Large intestine (tissue), 3 donors: Measurements from ENCODE around the gene VEZT. TPM values are rescaled to one million over a fixed set of nuclear protein-coding genes. Genes with fewer than 3 reads are reported as not detected.

Source experiments
- DNase-seq, 2 donors: peaks; one replicate each; pipeline versions ENCODE4 v3.0.0 to v3.0.0-alpha.2; 2013
- H3K27ac ChIP-seq: one replicate; pipeline ENCODE4 v1.5.1; 2013; ENCODE audit warnings: low read length
- H3K27me3 ChIP-seq: 2 replicates; pipeline ENCODE4 v1.6.1; 2013; ENCODE audit warnings: low read length; ENCODE audit not compliant: control insufficient read depth, insufficient read depth
- H3K36me3 ChIP-seq: 2 replicates; pipeline ENCODE4 v1.6.1; 2013; ENCODE audit warnings: low read length; ENCODE audit not compliant: control insufficient read depth, insufficient read depth
- H3K4me1 ChIP-seq: one replicate; pipeline ENCODE4 v1.6.1; 2013; ENCODE audit warnings: low read length; ENCODE audit not compliant: control insufficient read depth, insufficient read depth
- H3K4me3 ChIP-seq: one replicate; pipeline ENCODE4 v1.5.1; 2013; ENCODE audit warnings: low read length
- H3K9me3 ChIP-seq: one replicate; pipeline ENCODE4 v1.6.1; 2013; ENCODE audit warnings: mild to moderate bottlenecking, low read depth, low read length, moderate library complexity; ENCODE audit not compliant: control insufficient read depth
- WGBS: methylation state at CpG from one replicate; pipeline ENCODE4 v1.1.5; 2013; ENCODE audit warnings: low lambda C conversion rate; ENCODE audit not compliant: insufficient coverage; 5-methylcytosine and 5-hydroxymethylcytosine counted together
- polyA plus RNA-seq: library from polyadenylated mRNA; unstranded; fragments of 120-200 nt; gene quantifications from one replicate; pipeline ENCODE4 v1.2.1, GENCODE V29; 2013

VEZT gene
- polyA plus RNA-seq, 1 donor, result 61.2 TPM

- H3K27ac ChIP-seq, result no peak overlapping the region
These were observed 35.8 kb downstream of the VEZT start for GRCh38 chr12:95253386-95253785.

GRCh38 chr12:95257541-95257940 is 39.9 kb downstream of the VEZT start:
- Histone ChIP-seq H3K27ac (no peak overlapping the region), H3K4me3 (no peak overlapping the region), H3K36me3 (peaks cover 37% of the 10 kb centered on the region), H3K9me3 (no peaks in the 10 kb centered on the region), H3K4me1 (no peaks in the 10 kb centered on the region), H3K27me3 (no peaks in the 10 kb centered on the region)
- whole genome bisulfite sequencing, result 70% methylated on average over 2 of the region's 3 CpGs
- DNase-seq, result no peak

More at GRCh38 chr12:95253386-95253785, 35.8 kb downstream of the VEZT start:
- Histone ChIP-seq H3K27me3 (no peaks in the 10 kb centered on the region), H3K4me3 (no peak overlapping the region), H3K9me3 (no peaks in the 10 kb centered on the region), H3K4me1 (no peaks in the 10 kb centered on the region), H3K36me3 (peaks cover 35% of the 10 kb centered on the region)
- no peak for DNase-seq

GRCh38 chr12:95258151-95258550 is 40.5 kb downstream of the VEZT start:
- Histone ChIP-seq H3K4me1 (no peaks in the 10 kb centered on the region), H3K36me3 (peaks cover 39% of the 10 kb centered on the region)
- no CpG with 5 or more reads among the region's 2 CpGs for WGBS

GRCh38 chr12:95258803-95259202 is 41.2 kb downstream of the VEZT start:
- Histone ChIP-seq H3K36me3 (peaks cover 43% of the 10 kb centered on the region), H3K27ac (no peak overlapping the region), H3K27me3 (no peaks in the 10 kb centered on the region), H3K9me3 (no peaks in the 10 kb centered on the region), H3K4me1 (no peaks in the 10 kb centered on the region), H3K4me3 (no peak overlapping the region)
- 100% methylated on average over 2 of the region's 2 CpGs for WGBS
- no peak for DNase-seq

More at GRCh38 chr12:95258151-95258550, 40.5 kb downstream of the VEZT start:
- no peak for DNase-seq
- Histone ChIP-seq H3K27ac (no peak overlapping the region), H3K27me3 (no peaks in the 10 kb centered on the region), H3K4me3 (no peak overlapping the region), H3K9me3 (no peaks in the 10 kb centered on the region)

GRCh38 chr12:95259368-95259767 is 41.8 kb downstream of the VEZT start:
- no peak overlapping the region for H3K27ac ChIP-seq
- H3K27me3 ChIP-seq, result no peaks in the 10 kb centered on the region
- DNase-seq, result no peak
- H3K4me1 ChIP-seq, result no peaks in the 10 kb centered on the region
- no peaks in the 10 kb centered on the region for H3K9me3 ChIP-seq
- H3K36me3 ChIP-seq, result peaks cover 44% of the 10 kb centered on the region
- no CpG with 5 or more reads among the region's 1 CpG for WGBS
- no peak overlapping the region for H3K4me3 ChIP-seq

- no peaks in the 10 kb centered on the region for H3K9me3 ChIP-seq
- no peaks in the 10 kb centered on the region for H3K27me3 ChIP-seq
- H3K4me3 ChIP-seq, result no peak overlapping the region
- no peaks in the 10 kb centered on the region for H3K4me1 ChIP-seq
- no peak overlapping the region for H3K27ac ChIP-seq
- DNase-seq, result no peak
- peaks cover 39% of the 10 kb centered on the region for H3K36me3 ChIP-seq
- 100% methylated on average over 2 of the region's 4 CpGs for WGBS
These were observed 43.5 kb downstream of the VEZT start for GRCh38 chr12:95261109-95261508.

- H3K4me3 ChIP-seq, result no peak overlapping the region
- H3K36me3 ChIP-seq, result peaks cover 37% of the 10 kb centered on the region
- peak in 1 of 2 donors; percentile 9 for DNase-seq
- no peak overlapping the region for H3K27ac ChIP-seq
- H3K9me3 ChIP-seq, result no peaks in the 10 kb centered on the region
- H3K4me1 ChIP-seq, result no peaks in the 10 kb centered on the region
- WGBS, result 100% methylated on average over 1 of the region's 3 CpGs
- no peaks in the 10 kb centered on the region for H3K27me3 ChIP-seq
These were observed 45.2 kb downstream of the VEZT start for GRCh38 chr12:95262808-95263207.

- Histone ChIP-seq H3K4me3 (no peak overlapping the region), H3K9me3 (no peaks in the 10 kb centered on the region), H3K36me3 (peaks cover 40% of the 10 kb centered on the region), H3K27ac (no peak overlapping the region), H3K4me1 (no peaks in the 10 kb centered on the region), H3K27me3 (no peaks in the 10 kb centered on the region)
- WGBS, result 90% methylated on average over 2 of the region's 2 CpGs
- no peak for DNase-seq
These were observed 48.2 kb downstream of the VEZT start for GRCh38 chr12:95265765-95266164.

GRCh38 chr12:95266254-95266653 is 48.6 kb downstream of the VEZT start:
- 92% methylated on average over 3 of the region's 6 CpGs for WGBS
- Histone ChIP-seq H3K36me3 (peaks cover 41% of the 10 kb centered on the region), H3K4me3 (no peak overlapping the region), H3K4me1 (no peaks in the 10 kb centered on the region), H3K27me3 (no peaks in the 10 kb centered on the region), H3K27ac (no peak overlapping the region), H3K9me3 (no peaks in the 10 kb centered on the region)
- no peak for DNase-seq

GRCh38 chr12:95269892-95270291 is 52.3 kb downstream of the VEZT start:
- Histone ChIP-seq H3K36me3 (peaks cover 38% of the 10 kb centered on the region), H3K4me3 (no peak overlapping the region), H3K27me3 (no peaks in the 10 kb centered on the region), H3K27ac (no peak overlapping the region), H3K4me1 (no peaks in the 10 kb centered on the region), H3K9me3 (no peaks in the 10 kb centered on the region)
- no peak for DNase-seq
- no CpG with 5 or more reads among the region's 3 CpGs for WGBS

- no CpG with 5 or more reads among the region's 2 CpGs for WGBS
- no peak for DNase-seq
- H3K4me1 ChIP-seq, result no peaks in the 10 kb centered on the region
- no peaks in the 10 kb centered on the region for H3K9me3 ChIP-seq
- H3K36me3 ChIP-seq, result peaks cover 37% of the 10 kb centered on the region
- no peak overlapping the region for H3K27ac ChIP-seq
- no peaks in the 10 kb centered on the region for H3K27me3 ChIP-seq
- no peak overlapping the region for H3K4me3 ChIP-seq
These were observed 53.9 kb downstream of the VEZT start for GRCh38 chr12:95271465-95271864.
